GM19351 (cell line): ENCODE results near the gene SLC6A17.

Experiments
- ATAC-seq: cut with Tn5 transposase; IDR thresholded peaks from one replicate; pipeline ENCODE4 v1.9.1; 2021; ENCODE audit warnings: mild to moderate bottlenecking, moderate library complexity; ENCODE audit not compliant: unreplicated experiment

SLC6A17 gene

DNA sequence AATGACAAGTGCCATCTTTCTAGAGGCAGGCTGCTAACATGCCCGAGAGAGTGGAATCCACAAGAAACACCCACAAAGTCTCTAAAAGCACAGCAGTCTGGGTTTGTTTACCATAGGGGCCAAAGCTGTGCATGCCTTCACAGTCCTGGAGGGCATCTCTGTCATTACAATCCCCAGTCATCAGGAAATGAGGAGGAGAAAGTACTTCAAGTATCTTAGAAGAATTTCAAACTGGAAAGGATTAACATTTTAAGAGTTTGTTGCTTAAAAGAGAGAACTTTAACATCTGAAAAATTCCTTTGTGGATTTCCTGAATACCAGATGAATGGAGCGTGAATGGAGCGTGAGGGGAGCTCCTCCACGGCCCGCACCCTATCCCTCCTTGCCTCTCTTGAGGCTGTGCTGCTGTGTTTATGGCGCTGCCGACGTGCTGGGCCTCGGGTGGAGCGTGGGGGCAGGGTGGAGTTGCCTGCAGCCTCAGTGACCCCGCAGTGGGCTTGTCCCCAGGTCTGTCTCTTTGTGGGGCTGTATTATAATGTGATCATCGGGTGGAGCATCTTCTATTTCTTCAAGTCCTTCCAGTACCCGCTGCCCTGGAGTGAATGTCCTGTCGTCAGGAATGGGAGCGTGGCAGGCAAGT lies 23.3 kb downstream of the SLC6A17 start:
- no peak for ATAC-seq

DNA sequence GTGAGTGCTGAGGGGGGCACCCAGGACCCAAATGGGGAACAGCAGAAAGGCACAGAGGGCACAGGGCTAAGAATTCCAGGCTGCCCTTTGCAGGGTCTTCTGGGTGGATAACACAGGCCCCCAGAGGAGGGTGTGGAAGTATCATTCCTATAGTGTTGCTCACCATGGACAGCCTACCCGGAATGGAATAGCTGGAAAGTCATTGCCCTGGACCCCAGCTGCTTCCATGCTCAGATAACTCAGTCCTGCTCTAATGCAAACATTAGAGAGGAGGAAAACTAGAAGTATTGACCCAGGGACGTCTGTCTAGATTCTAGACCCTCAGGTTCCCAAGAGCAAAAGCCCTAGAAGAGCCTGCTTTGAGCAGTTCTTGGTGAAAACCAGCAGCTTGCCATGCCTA lies 24.7 kb downstream of the SLC6A17 start:
- ATAC-seq: no peak

DNA sequence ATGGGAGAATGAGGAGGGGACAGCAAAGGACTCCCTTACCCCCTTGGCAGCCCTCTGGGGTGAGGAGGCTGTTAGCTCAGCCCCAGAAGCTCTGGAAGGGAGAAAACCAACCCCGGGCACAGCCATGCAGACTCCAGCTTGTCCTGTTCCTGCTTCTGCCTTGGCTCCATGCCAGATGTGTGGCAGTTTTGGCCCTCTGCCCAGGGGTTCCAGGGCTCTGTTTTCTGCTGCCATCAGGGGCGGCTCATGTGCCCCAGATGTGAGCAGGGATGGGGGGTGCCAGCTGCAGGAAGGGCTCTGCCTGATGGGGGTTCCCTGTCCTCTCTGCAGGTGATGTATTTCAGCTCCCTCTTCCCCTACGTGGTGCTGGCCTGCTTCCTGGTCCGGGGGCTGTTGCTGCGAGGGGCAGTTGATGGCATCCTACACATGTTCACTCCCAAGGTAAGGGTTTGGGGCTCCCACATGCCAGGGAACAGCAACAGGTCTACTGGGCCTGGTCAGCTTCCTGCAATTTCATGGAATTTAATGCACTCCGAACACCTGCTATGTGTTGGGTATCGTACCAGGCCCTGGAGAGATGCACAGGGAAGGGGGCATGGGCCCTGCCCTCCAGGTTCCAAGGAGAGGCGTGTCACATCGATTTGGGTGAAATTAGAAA lies 26.1 kb downstream of the SLC6A17 start:
- ATAC-seq: no peak

DNA sequence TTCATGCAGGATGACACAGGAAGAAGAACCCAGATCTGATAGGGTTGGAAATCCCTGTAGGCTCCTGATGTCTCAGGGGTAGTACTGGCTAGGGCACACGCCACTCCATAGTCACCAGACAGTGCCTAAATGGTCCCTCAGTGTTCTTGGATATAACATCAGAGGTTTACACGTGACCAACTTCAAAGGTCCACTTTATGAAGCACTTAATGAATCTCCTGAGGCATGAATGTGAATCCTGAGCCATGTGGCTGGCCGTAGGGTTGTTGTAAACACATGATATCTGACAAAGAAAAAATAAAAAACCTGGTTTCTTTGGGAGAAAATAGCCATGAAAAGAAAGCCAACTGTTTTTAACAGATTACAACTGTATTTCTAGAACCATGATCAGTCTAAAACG lies 27.5 kb downstream of the SLC6A17 start:
- ATAC-seq: no peak

DNA sequence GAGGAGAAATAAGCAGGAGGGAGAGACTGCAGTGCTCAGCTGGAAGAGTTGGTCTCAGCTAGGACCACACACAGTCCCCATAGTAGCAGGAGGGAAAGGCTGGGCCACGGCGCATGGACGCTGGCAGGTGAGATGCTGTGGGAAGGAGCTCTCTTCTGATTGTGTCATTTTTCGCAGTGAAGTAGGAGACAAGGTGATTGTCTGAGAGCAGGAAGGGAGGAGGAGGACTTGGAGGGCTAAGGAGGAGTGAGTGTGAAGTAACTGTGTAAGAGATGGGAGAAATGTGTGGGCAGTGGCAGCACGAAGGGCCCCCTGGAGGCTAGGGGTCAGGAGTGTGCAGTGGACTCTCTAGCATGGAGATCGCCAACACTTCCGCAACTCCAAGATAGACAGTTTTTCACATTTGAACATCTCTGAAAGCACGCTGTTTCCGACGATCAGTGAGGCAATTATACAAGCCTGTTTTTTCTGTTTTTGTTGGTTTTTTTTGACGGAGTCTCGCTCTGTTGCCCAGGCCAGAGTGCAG lies 33.4 kb downstream of the SLC6A17 start:
- no peak for ATAC-seq

DNA sequence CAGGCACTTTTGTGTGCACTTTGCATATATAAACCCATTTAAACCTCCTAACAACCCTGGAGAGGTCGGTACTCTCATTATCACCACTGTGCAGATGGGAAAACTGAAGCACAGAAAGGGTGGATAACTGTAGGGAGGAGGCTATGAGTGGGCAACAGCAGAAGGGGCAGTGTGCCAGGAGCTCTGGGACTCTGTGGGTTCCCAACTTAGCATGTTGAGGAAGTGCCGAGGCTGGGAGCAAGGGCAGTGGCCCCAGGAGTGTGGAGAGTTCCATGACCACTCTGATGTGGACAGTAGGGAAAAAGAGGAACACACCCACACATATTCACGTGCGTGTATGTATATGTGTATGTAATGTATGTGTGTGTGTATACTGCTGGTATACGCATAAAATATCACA lies 34.2 kb downstream of the SLC6A17 start:
- ATAC-seq: no peak

DNA sequence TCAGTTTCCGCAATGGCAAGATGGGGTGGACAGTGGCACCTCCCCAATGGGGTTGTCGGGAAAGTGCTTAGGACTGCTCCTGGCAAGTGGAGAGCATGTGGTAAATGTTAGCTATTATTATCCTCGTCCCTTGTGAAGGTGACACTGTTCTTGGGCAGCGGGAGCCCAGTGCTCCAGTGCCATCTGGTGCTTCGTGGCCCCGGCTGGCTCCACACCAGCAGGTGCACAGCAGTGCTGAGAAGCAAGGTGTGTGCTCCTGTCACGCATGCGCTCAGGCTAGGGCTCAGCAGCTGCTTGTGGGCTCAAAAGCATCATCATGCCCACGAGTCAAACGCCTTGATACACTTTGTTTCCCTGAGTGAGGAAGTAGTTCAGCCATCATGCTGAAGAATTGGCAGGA lies 34.9 kb downstream of the SLC6A17 start:
- no peak for ATAC-seq

DNA sequence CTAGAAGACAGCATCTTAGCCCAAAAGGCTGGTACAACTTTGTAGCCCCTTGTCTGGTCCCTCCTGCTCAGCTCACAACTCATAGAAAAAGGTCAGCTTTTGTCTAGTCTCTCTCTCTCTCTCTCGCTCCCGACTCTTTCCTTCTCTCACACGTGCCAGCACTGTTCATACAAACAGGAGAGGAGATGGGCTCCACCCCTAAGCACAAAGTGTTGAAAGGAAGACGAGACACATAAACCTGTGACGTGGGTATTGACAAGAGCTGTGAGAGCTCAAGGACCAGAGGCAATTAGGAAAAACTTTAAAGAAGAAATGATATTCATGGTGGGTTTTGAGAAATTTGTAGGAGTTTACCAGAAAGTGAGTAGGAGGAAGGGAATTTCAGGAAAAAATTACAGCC lies 36.3 kb downstream of the SLC6A17 start:
- ATAC-seq: no peak

DNA sequence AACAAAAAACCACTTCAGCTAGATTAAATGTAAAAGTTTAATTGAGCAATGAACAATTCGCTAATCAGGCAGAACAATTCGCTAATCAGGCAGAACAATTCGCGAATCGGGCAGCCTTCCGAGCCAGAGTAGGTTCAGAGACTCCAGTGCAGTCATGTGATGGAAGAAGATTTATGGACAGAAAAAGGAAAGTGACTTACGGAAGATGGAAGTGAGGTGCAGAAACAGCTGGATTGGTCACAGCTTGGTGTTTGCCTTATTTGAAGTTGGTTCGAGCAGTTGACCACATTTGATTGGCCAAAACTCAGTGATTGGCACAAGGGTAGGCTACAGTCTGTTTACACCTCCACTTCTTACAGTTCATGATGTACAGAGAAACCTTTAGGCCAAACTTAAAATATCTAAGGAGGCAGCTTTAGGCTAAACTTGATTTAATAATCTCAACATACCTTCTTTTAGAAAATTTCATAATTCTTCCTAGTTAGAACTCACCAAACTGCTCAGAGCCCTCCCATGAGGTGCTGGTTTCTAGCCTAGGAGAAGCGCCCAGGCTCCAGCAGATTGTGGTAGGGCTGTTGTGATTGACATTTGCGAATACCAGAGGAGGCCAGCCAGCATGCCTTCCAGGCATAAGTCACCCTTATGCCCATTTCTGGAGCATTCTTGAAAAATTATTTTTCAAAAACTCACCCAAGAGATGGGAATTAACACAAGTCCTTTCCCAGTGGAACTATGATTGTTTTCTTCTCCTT lies 37.0 kb downstream of the SLC6A17 start:
- ATAC-seq: no peak

DNA sequence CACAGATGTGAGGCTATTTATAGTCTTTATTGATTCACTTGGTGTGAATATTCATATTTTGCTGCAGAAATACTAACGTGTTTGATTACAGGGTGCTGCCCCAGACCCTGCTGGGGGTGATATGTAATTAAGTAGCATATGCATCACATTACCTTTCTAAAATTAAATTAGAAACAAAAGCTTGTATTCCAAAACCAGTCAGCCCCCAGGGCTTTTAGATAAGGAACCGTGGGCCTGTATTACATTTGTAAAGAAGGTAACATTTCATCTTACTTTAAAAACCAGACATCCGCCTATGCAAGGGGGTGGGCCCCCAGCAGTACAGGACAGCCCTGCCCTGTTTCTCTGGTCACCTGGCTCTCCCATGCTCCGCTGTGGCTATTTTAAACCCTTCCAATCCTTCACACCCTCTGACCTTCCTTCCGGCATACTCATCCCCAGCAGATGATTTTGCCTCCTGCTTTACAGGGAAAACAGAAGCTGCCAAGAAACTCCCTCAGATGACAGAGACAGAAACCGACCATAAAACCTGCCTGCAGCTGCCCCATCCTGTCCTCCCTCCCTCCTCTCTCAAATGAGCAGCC lies 37.8 kb downstream of the SLC6A17 start:
- no peak for ATAC-seq

DNA sequence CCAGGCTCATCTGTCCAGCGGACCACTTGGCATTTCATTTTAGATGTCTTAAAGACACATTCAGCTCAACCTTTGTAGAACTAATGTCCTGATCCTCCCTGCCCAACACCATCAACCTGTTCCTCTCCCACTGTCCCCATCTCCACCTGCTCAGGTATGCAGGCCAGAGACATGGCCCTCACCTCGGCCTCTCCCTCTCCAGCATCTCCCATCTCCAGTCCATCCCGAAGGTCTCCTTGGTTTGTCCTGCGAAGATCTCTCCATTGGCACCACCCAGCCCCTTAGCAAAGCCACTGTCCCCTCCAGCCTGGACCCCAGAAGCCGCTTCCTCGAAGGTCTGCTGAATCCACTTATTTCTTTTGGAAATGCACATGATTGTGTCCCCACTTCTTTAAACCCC lies 38.9 kb downstream of the SLC6A17 start:
- ATAC-seq: no peak

DNA sequence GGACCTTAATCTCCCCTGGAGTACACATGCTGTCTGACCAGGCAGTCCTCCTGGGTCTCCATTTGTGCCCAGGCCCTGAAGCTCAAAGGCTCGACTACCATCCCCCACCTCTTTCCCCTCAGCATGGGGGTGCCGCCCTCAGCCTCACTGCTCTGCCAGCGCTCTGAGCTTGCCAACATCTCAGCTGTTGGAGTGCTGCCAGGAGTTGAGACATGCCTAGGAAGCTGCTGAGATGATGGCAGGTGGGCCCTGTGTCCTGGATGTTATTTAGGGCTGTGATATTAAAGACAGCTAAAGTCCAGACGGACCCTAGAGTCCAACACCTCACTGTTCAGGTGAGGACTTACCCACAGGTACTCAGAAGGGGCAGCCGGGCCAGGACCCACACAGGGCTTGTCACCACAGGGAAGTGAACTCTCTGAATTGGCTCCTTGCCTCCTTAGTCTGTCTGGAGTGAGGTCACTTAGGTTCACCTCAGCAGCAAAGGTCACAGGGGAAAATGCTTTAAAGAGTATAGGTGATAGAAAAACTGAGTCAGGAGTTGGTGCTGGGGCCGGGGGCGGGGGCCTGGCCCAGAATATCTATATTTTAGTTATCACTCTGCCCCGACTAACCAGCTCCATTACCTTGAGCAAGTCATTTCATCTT lies 40.1 kb downstream of the SLC6A17 start:
- no peak for ATAC-seq

DNA sequence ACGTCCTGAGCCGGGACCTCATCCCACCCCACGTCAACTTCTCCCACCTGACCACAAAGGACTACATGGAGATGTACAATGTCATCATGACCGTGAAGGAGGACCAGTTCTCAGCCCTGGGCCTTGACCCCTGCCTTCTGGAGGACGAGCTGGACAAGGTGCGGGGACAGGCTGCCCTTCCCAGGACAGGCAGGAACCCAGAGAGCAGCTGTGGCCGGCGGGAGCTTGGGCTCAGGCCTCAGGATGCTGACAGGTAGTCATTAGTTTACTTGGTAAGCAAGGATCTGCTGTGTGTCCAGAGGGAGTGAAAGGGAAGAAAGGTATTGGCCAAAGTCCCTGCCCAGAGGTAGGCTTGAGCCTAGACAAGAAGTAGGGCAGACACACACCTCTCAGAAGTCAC lies 42.2 kb downstream of the SLC6A17 start:
- no peak for ATAC-seq

DNA sequence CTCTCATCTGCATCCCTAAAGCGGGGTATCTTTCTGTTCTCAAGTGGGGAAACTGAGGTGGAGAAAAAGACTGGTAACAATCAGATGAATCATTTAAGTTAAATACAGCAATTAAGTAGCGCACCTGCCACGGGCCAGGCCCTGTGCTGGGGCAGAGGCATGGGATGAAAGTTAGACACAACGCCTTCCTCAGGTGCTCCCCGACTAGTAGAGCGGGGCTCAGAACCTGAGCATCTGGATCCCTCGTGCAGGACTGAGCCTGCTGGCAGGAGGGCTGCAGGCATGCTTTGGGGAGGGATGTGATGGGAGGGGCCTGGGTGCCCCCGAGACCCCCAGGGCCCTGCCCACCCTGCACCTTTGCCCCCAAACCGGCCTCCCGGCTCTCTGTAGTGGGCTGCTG lies 44.9 kb downstream of the SLC6A17 start:
- ATAC-seq: no peak

DNA sequence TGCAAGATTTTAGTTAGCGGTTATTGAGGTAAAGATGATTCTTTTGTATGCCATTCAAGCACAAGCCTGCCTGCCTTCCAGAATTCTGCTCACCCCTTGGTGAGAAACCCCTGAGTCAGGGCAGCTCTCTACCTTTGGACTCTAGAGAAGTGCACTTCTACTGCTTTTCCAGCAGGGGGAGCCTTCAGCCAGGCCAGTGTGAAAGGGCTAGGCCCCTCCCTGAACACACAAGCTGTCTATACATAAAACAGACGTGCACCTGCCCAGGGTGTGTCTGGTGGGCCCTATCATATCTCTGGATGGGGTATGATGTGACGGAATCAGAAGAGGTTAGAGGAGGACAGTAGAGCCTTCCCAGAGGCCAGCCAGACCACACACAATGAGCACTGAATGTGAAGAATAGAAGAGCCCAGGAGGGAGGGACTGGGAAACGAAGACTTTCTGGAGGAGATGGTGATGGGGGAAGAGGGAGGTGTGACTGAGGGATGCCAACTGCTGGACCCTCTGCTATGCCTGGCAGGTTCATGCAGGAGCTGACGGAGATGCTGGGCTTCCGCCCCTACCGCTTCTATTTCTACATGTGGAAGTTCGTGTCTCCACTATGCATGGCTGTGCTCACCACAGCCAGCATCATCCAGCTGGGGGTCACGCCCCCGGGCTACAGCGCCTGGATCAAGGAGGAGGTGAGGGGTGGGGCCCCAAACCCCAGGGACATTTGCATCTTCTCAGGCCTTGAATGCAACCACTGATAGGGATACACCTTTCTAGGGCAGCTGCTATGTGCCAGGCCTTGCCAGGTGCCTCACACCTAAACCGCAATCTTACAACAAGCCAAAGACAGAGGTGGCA lies 46.8 kb downstream of the SLC6A17 start:
- peak; percentile 66 for ATAC-seq

DNA sequence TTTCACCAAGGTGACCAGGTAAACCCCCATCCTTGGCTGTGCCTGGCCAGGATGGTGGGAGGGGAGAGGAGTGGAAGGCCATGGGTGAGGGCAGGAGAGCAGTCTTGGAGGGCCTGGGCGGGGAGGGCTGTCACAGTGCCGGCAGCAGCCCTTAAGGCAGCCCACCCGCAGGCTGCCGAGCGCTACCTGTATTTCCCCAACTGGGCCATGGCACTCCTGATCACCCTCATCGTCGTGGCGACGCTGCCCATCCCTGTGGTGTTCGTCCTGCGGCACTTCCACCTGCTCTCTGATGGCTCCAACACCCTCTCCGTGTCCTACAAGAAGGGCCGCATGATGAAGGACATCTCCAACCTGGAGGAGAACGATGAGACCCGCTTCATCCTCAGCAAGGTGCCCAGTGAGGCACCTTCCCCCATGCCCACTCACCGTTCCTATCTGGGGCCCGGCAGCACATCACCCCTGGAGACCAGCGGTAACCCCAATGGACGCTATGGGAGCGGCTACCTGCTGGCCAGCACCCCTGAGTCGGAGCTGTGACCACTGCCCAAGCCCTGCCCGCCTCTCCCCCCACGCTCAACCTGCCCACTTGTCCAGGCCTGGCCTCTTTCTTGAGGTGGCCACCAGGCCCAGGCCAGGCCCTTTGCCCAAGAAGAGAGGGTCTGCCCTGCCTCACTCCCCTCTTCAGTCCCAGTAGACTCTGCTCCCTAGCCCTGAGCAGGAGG lies 47.8 kb downstream of the SLC6A17 start:
- ATAC-seq: no peak

DNA sequence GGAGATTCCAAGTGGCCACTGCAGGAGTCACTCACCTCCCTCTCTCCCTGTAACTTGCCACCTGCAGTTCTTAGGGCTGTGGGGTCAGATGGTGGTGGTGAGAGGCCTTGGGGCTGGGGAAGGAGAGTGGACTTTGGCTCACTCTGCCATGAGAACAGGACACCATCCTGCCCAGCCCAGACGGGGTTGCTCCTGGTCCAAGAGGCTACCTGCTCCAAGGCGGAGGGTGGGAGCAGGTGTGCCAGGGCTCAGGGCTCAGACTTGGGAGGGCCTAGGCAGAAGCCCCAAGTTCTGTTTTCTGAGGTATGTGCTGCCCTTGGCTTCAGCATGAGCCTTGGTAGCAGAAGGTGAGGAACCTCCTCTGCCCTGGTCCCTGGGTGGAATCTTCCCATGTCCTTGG lies 48.5 kb downstream of the SLC6A17 start:
- no peak for ATAC-seq

DNA sequence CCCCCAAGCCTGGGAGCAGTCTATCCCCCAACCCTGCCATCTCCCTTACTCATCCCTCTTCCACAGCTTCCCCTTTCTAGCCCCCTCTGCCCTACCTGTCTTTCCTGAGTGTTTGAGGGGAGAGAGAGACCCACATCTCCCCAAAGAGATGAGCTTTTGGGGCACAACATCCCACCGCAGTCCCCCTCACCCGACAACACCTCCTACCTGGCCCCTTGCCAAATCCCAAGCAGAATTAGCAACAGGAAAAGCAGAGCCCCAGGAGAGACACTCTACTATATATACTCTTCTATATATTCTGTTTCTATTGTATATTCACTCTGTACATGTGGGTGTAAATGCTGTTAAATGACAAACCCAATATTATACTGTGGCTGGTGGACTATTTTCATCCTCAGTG lies 49.9 kb downstream of the SLC6A17 start:
- ATAC-seq: no peak

DNA sequence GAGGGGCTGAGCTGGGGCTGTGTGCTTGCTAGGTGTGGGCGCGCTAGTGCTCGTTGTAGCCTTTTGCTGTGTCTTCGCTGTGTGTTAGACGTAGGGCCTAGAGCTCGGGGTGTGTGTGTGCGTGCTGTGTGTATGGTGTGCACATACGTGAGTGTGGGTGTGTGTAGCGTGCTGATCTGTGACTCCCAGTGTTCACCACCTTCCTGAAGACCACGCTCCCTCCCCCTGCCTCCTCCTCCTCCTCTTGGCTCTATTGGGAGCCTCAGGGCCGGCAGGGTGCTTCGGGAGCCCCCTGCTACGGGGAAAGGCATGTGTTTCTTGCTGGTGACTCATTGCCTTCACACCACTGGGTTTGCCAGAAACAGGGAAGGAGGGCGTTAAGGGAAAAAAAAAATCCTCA lies 50.4 kb downstream of the SLC6A17 start:
- no peak for ATAC-seq
